Activated B cell treated with CpG ODN at 0.5 μM for 24 hours (primary cell): Measurements from ENCODE around the gene TENM4. TPM values are rescaled to one million over a fixed set of nuclear protein-coding genes. Genes with fewer than 3 reads are reported as not detected.

ENCODE experiments used
- ATAC-seq: fragments of 200-7000 bp; cut with Tn5 transposase; one replicate; pipeline ENCODE4 v1.10.0; 2021; ENCODE audit warnings: low read depth, mild to moderate bottlenecking, moderate library complexity
- CTCF ChIA-PET: fragments of 350-600 bp; sonication (Branson Sonifier 250); formaldehyde crosslinking; loops from one replicate; lab custom pipeline; 2021; ENCODE audit warnings: antibody characterized with exemption; lab: Charles Lee
- POLR2A ChIA-PET: fragments of 350-600 bp; sonication (Branson Sonifier 250); formaldehyde crosslinking; loops from one replicate; lab custom pipeline; 2021; ENCODE audit warnings: antibody characterized with exemption; lab: Charles Lee
- DNase-seq: peaks from one replicate; pipeline ENCODE4 v3.0.0; 2022
- H3K27ac Mint-ChIP-seq: one replicate; pipeline ENCODE4 v1.8.0; 2020; ENCODE audit warnings: mixed read lengths
- H3K27me3 Mint-ChIP-seq: one replicate; pipeline ENCODE4 v1.8.0; 2021; ENCODE audit warnings: mixed read lengths
- H3K36me3 Mint-ChIP-seq: one replicate; pipeline ENCODE4 v1.8.0; 2021; ENCODE audit warnings: low read depth, mixed read lengths
- H3K4me1 Mint-ChIP-seq: one replicate; pipeline ENCODE4 v1.8.0; 2021; ENCODE audit warnings: mixed read lengths
- H3K4me3 Mint-ChIP-seq: one replicate; pipeline ENCODE4 v1.8.0; 2020; ENCODE audit warnings: mild to moderate bottlenecking, mixed read lengths
- H3K9me3 Mint-ChIP-seq: one replicate; pipeline ENCODE4 v1.8.0; 2020; ENCODE audit warnings: mixed read lengths
- intact Hi-C: fragments of 100-400 bp; cut with micrococcal nuclease; formaldehyde crosslinking; loops from one replicate; pipeline ENCODE4 v1.15.1; 2024
- total RNA-seq: library from RNA; stranded (reverse); gene quantifications from 2 replicates; pipeline ENCODE4 v1.2.3, GENCODE V29; 2022
- TF ChIP-seq, protein P1 (sequence below): fragments of 200-600 bp; IDR thresholded peaks from one replicate; pipeline ENCODE4 v1.8.0; 2022; ENCODE audit warnings: antibody characterized with exemption, mild to moderate bottlenecking

TENM4 gene
- total RNA-seq, 1 donor from 2014 or later, result 2.4 TPM

GRCh38 chr11:79129702-79130101 lies 311.1 kb downstream of the TENM4 start:
- ATAC-seq, result no peak
- Mint-ChIP-seq H3K9me3 (peaks cover 22% of the 10 kb centered on the region), H3K4me3 (no peak overlapping the region), H3K27me3 (peaks cover 8% of the 10 kb centered on the region), H3K27ac (no peak overlapping the region), H3K36me3 (no peaks in the 10 kb centered on the region), H3K4me1 (no peaks in the 10 kb centered on the region)
- POLR2A ChIA-PET, result no interaction called here
- intact Hi-C loops, result no loop called here
- TF ChIP-seq, protein P1, sequence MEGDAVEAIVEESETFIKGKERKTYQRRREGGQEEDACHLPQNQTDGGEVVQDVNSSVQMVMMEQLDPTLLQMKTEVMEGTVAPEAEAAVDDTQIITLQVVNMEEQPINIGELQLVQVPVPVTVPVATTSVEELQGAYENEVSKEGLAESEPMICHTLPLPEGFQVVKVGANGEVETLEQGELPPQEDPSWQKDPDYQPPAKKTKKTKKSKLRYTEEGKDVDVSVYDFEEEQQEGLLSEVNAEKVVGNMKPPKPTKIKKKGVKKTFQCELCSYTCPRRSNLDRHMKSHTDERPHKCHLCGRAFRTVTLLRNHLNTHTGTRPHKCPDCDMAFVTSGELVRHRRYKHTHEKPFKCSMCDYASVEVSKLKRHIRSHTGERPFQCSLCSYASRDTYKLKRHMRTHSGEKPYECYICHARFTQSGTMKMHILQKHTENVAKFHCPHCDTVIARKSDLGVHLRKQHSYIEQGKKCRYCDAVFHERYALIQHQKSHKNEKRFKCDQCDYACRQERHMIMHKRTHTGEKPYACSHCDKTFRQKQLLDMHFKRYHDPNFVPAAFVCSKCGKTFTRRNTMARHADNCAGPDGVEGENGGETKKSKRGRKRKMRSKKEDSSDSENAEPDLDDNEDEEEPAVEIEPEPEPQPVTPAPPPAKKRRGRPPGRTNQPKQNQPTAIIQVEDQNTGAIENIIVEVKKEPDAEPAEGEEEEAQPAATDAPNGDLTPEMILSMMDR, result no peak
- CTCF ChIA-PET, result no interaction called here
- DNase-seq, result no peak

DNA sequence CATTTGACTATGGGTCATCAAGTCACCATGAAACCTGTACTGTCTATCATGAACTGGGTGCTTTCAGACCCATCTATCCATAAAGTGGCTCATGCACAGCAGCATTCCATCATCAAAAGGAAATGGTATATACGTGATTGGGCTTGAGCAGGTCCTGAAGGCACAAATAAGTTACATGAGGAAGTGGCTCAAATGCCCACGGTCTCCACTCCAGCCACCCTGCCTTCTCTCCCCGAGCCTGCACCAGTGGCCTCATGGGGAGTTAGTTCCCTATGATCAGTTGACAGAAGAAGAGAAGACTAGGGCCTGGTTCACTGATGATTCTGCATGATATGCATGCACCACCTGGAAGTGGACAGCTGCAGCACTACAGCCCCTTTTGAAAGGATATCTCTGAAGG lies 312.5 kb downstream of the TENM4 start:
- H3K27me3 Mint-ChIP-seq, result peaks cover 8% of the 10 kb centered on the region
- H3K9me3 Mint-ChIP-seq, result peaks cover 22% of the 10 kb centered on the region
- ATAC-seq, result no peak
- ChIA-PET CTCF (no interaction called here), POLR2A (no interaction called here)
- no peak for DNase-seq
- intact Hi-C loops, result no loop called here
- no peaks in the 10 kb centered on the region for H3K4me1 Mint-ChIP-seq
- TF ChIP-seq, protein P1, result no peak
- no peaks in the 10 kb centered on the region for H3K36me3 Mint-ChIP-seq
- no peak overlapping the region for H3K27ac Mint-ChIP-seq
- H3K4me3 Mint-ChIP-seq, result no peak overlapping the region

DNA sequence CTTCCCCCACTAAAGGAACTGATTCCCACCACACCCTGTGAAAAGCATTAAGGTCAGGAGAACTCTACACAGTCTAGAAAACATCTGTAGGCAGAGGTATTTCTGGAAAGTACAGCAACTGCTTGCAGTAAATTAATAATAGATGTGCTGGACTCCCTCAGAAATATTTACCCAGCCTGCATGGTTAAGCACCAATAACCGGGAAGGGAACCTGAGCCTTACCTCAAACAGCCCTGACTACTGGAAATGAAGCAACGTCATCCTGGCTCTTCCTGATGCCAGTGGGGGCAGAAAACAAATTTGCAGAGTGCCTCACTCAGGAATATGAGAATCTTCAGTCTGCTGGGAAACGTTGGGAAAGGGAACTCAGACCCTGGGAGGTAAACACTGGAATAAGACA lies 318.1 kb downstream of the TENM4 start:
- CTCF ChIA-PET, result no interaction called here
- H3K27ac Mint-ChIP-seq, result no peak overlapping the region
- POLR2A ChIA-PET, result no interaction called here
- TF ChIP-seq, protein P1, result no peak
- DNase-seq (no peak), ATAC-seq (no peak)
- intact Hi-C loops, result no loop called here
- H3K27me3 Mint-ChIP-seq, result peaks cover 1% of the 10 kb centered on the region
- H3K4me3 Mint-ChIP-seq, result no peak overlapping the region
- H3K4me1 Mint-ChIP-seq, result no peaks in the 10 kb centered on the region
- H3K9me3 Mint-ChIP-seq, result peaks cover 11% of the 10 kb centered on the region
- no peaks in the 10 kb centered on the region for H3K36me3 Mint-ChIP-seq

- Mint-ChIP-seq H3K27ac (no peak overlapping the region), H3K4me3 (no peak overlapping the region), H3K27me3 (peaks cover 1% of the 10 kb centered on the region), H3K4me1 (no peaks in the 10 kb centered on the region), H3K36me3 (no peaks in the 10 kb centered on the region), H3K9me3 (peaks cover 4% of the 10 kb centered on the region)
- ATAC-seq (no peak), DNase-seq (no peak)
- TF ChIP-seq, protein P1, result no peak
- ChIA-PET CTCF (no interaction called here), POLR2A (no interaction called here)
- intact Hi-C loops, result no loop called here
Observed at GRCh38 chr11:79121351-79121750, 319.5 kb downstream of the TENM4 start.

DNA sequence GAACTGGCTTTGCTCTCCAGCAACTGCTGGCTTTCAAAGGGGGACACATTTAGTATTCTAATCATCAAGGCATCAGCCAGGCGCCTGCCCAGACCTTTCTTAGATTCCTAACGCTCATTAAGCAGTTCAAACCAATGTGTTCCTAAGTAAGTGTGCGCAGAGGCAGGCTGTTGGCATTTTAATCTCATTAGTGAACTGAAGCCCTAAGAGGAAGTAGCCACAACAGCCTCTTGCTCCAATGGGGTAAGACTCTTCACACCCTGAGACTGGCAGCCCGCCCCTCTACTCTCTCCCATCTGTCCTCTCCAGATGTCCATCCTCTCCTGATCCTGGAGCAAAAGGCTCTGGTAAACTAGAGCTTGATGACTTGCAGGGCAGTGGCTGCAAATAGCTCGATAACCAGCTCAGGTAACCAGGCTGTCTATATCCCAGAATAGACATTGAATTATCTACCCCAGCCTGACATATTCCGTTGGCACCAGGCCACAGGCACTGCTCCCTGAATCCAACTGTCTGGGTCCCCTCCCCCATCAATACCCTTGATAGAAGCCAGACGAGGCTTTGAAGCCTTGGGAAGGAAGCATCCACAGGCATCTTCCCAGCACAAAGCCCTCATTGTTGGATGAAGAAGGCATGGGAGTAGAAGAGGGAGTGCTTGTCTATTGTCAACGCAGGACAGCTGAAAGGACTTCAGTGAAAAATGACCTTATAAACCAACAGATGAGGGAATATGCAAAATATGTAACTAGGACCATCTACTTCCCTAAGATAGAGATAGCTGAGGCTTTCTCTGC lies 321.1 kb downstream of the TENM4 start:
- DNase-seq (no peak), ATAC-seq (no peak)
- TF ChIP-seq, protein P1, result no peak
- no peaks in the 10 kb centered on the region for H3K36me3 Mint-ChIP-seq
- intact Hi-C loops, result no loop called here
- ChIA-PET CTCF (no interaction called here), POLR2A (no interaction called here)
- no peak overlapping the region for H3K4me3 Mint-ChIP-seq
- H3K27ac Mint-ChIP-seq, result no peak overlapping the region
- H3K27me3 Mint-ChIP-seq, result peaks cover 1% of the 10 kb centered on the region
- no peaks in the 10 kb centered on the region for H3K4me1 Mint-ChIP-seq
- peaks cover 2% of the 10 kb centered on the region for H3K9me3 Mint-ChIP-seq
